Stimulated activated CD8-positive, alpha-beta memory T cell treated with anti-CD3 and anti-CD28 coated beads, Interleukin-4, amount 100 ng/mL, for 4 hours (primary cell): Measurements from ENCODE around the gene PROSER3.
A peak's percentile ranks its signal among the peaks of the same experiment; 100 is the strongest.

Experiments
- DNase-seq, 2 donors: peaks; one replicate each; pipeline ENCODE4 v3.0.0-alpha.2; 2020; ENCODE audit warnings: low read depth in 2 of 2, low spot score in 1 of 2

PROSER3 gene

DNA sequence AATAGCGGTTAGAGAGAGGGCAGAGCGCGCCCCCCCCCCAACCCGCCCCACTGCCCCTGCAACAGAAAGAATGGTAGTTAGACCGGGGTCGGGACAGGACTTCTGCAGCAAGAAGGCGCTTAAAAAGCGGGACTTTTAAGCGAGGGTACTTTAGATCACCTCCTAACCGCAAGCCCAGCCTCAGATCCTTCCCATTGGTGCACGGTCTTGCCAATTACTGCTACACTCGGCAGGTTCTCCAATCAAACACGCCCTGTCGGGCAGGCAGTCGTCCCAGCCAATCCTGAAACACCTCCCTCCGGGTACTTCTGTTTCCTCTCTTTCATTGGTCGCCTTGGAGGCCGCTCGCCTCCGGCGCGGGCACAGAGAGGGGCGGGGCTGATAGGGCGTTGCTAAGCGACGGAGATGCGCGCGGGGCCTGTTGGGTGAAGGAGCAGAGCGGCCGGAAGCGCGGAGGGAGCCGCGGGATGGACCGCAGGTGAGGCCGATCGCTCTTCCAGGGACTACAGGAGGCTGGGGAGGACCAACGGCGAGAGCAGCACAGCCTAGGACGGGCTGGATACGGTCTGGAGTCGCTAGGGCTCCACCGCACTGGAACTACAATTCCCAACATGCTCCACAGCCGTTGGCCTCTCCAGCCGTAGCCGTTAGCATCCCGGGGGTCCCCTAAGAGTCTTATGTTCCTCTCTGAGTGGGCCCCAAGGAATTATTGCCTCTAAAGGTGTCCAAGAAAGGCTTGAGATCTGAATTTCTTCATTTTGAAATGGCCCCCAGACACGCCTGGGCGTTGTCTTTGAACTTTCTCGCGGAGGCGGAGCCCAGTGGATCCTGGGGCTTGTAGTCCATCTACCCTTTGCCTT, at the start of gene PROSER3:
TSS of gene PROSER3 (plus strand) at position 428 of the 860 bp plus-strand sequence. CDS start at position 468, 40 bp downstream.
- peak; percentile 96 to 97 for DNase-seq

GRCh38 chr19:35708391-35708790, 49.6 kb upstream of the PROSER3 start:
- DNase-seq: no peak

DNA sequence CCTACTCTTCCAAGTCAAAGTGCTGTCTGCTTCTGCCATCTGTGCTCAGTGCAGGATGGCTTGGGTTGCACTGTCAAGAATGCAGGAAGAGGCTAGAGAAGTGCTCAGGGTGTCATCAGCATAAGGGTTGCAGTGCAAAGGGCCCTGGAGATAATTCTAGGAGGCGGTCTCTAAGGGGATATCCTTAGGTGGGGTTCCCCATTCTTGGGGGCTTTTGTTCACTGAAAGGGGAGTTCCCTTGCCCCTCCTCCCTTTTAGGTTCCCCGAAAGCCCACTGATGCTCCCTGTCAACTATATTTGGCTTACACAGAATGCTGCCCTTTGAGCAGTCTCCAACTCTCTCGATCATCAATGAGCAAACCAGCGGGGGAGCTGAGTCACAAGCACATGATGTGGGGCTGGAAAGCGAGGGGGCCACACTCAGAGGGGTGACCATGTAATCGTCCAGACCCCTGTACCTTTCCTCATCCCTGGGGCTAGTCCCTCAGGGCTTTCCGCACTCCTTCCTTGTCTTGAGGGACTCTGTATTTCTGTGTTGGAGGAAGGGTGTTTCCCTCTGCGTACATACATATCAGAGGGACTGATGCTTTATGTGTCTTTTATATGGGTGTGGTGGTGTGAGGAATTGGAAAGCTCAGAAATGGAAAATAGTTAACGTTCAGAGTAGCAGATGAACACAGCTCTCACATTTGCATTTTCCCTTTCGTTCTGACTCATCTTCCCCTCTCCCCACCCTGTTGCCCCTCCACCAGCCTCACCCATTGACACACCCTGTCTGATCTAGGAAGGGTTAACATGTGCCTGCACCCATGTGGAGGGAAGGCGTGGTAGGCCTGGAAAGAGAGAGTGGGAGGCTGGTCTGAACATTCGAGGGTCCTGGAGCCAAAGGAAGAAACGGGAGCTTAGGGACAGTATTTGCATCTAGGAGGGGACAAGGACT, 46.9 kb upstream of the PROSER3 start:
- DNase-seq: no peak

- DNase-seq: no peak
Measured at GRCh38 chr19:35712567-35713505, 45.1 kb upstream of the PROSER3 start.

DNA sequence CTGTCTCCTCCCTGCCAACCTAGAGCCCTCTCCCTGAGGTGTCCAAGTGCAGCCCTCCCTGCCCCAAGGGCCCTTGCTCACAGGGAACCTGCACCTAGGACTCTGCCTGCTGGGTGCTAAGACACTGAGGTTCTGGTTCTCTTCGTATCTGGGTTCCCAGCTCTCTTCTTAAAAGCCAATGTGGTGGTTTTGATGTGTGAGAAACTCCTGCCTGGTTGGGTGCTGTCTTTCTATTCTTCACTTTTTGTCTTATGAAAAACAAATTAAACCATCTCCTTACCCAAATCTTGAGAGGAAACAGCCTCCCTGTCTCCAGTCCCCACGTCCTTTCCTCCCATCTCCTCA, 44.5 kb upstream of the PROSER3 start:
- no peak for DNase-seq

- DNase-seq: no peak
Measured at GRCh38 chr19:35713904-35714495, 44.0 kb upstream of the PROSER3 start.

DNA sequence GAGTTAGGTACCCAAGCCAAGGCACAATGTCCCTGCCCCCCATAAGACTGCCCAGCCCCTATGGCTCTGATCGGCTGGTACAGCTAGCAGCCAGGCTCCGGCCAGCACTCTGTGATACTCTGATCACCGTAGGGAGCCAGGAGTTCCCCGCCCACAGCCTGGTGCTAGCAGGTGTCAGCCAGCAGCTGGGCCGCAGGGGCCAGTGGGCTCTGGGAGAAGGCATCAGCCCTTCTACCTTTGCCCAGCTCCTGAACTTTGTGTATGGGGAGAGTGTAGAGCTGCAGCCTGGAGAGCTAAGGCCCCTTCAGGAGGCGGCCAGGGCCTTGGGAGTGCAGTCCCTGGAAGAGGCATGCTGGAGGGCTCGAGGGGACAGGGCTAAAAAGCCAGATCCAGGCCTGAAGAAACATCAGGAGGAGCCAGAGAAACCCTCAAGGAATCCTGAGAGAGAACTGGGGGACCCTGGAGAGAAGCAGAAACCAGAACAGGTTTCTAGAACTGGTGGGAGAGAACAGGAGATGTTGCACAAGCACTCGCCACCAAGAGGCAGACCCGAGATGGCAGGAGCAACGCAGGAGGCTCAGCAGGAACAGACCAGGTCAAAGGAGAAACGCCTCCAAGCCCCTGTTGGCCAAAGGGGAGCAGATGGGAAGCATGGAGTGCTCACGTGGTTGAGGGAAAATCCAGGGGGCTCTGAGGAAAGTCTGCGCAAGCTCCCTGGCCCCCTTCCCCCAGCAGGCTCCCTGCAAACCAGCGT, 43.2 kb upstream of the PROSER3 start:
- DNase-seq: no peak

- no peak for DNase-seq
Measured at GRCh38 chr19:35715355-35715809, 42.6 kb upstream of the PROSER3 start.

DNA sequence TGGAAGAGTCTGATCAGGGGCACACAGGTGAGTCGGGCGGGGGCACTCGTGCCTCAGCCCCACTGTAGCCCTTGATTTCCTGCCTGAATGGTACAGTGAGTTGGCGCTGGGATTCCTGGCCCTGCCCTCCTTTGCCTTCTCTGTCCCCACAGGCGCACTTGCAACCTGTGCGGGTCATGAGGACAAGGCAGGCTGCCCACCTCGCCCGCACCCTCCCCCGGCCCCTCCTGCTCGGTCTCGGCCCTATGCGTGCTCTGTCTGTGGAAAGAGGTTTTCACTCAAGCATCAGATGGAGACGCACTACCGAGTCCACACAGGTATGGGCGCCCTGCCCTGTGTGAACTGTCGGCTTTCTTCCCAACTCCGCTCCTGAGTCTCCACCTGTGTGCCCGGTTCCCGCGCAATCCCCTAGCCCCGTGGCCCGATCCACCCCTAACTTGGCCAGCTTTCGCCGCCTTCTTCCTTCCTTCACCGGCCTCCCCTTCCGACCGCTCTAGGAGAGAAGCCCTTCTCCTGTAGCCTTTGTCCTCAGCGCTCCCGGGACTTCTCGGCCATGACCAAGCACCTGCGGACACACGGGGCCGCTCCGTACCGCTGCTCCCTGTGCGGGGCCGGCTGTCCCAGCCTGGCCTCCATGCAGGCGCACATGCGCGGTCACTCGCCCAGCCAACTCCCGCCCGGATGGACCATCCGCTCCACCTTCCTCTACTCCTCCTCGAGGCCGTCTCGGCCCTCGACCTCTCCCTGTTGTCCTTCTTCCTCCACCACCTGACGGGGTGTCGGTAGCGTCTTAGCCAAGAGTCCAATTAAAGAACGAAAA, 41.8 kb upstream of the PROSER3 start:
- no peak for DNase-seq

DNA sequence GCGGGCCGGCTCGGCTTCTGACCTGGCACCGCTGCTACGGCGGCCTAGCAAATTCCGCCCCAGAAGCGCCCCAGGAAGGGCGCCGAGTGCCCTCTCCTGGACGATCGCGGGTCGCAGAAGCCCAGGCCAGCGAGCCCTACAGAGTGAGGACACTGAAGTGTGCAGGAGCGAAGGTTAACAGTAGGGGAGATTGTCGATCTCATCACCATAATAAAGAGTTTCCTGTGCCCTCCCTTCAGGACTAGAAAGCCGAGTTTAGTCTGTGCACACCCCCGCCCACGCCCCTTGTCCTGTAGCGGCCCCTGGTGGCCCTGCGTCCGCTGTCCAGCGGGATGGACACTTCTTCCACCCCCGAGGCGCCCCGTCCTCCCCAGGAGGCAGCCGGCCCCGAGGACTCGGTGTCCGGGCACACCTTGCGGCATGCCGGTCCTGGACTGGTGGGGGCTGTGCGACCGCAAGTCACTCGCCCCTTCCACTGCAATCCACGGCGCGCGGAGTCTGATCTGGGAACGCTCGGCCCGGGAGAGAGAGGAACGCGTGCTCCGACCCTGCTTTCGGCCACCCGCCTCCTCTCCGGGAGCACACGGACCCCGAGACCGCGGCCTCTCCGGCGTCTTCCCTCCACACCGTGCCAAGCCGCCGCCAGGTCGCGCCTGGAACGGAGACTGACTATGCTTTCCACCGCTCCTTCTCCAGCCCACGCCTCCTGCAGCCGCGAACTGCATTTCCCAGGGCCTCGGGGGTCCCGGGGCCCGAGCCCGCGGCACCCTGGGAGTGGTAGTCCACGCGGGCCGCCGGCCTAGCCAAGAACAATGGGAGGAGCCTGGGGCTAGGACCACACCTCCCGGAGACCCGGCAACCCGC, 40.9 kb upstream of the PROSER3 start:
- DNase-seq: peak; percentile 83 to 96

DNA sequence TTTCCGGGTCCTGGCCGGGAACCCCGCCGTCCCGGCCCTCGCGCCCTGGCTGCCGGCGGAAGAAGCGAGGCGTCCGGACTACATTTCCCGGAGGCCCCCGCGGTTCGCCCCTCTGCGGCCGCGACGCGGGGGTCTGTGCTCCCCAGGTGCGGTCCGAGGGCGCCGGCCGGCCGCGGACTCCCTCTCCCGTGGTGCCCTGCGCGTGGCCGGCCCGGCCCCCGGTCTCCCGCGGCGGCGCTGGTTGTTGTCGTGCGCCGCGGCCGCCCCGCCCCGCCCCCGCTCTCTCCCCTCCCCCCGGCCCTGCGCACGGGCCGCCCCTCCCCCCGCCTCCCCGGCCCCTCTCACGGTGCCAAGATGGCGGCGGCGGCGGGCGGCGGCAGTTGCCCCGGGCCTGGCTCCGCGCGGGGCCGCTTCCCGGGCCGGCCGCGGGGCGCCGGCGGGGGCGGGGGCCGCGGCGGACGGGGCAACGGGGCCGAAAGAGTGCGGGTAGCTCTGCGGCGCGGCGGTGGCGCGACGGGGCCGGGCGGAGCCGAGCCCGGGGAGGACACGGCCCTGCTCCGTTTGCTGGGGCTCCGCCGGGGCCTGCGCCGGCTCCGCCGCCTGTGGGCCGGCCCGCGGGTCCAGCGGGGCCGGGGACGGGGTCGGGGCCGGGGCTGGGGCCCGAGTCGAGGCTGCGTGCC, 40.2 kb upstream of the PROSER3 start, which contains the start of gene KMT2B:
TSS of gene KMT2B (plus strand) at position 339 of the 680 bp plus-strand sequence. CDS start at position 355, 16 bp downstream.
- no peak for DNase-seq

- peak in 1 of 2 donors; percentile 57 for DNase-seq
Measured at GRCh38 chr19:35718345-35719041, 39.5 kb upstream of the PROSER3 start.

GRCh38 chr19:35719402-35720162, 38.4 kb upstream of the PROSER3 start:
- no peak for DNase-seq

DNA sequence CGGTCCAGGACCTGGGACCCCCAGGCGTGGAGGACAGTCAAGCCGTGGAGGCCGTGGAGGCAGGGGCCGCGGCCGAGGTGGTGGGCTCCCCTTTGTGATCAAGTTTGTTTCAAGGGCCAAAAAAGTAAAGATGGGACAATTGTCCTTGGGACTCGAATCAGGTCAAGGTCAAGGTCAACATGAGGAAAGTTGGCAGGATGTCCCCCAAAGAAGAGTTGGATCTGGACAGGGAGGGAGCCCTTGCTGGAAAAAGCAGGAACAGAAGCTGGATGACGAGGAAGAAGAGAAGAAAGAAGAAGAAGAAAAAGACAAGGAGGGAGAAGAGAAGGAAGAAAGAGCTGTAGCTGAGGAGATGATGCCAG, 37.8 kb upstream of the PROSER3 start:
- DNase-seq: no peak

DNA sequence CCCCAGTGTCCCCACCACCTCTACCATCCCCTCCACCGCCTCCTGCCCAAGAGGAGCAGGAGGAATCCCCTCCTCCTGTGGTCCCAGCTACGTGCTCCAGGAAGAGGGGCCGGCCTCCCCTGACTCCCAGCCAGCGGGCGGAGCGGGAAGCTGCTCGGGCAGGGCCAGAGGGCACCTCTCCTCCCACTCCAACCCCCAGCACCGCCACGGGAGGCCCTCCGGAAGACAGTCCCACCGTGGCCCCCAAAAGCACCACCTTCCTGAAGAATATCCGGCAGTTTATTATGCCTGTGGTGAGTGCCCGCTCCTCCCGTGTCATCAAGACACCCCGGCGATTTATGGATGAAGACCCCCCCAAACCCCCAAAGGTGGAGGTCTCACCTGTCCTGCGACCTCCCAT, 37.3 kb upstream of the PROSER3 start:
- no peak for DNase-seq

DNA sequence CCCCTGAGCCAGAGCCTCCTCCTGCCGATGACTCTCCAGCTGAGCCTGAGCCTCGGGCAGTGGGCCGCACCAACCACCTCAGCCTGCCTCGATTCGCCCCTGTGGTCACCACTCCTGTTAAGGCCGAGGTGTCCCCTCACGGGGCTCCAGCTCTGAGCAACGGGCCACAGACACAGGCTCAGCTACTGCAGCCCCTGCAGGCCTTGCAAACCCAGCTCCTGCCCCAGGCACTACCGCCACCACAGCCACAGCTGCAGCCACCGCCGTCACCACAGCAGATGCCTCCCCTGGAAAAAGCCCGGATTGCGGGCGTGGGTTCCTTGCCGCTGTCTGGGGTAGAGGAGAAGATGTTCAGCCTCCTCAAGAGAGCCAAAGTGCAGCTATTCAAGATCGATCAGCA, 36.6 kb upstream of the PROSER3 start:
- no peak for DNase-seq
